Fibroblast of skin of abdomen (primary cell): ENCODE measurements around the gene RASA3.
A peak's percentile ranks its signal among the peaks of the same experiment; 100 is the strongest.

ENCODE experiments used
- DNase-seq: peaks from one replicate; pipeline ENCODE4 v3.0.0-alpha.2; 2013

Gene RASA3

DNA sequence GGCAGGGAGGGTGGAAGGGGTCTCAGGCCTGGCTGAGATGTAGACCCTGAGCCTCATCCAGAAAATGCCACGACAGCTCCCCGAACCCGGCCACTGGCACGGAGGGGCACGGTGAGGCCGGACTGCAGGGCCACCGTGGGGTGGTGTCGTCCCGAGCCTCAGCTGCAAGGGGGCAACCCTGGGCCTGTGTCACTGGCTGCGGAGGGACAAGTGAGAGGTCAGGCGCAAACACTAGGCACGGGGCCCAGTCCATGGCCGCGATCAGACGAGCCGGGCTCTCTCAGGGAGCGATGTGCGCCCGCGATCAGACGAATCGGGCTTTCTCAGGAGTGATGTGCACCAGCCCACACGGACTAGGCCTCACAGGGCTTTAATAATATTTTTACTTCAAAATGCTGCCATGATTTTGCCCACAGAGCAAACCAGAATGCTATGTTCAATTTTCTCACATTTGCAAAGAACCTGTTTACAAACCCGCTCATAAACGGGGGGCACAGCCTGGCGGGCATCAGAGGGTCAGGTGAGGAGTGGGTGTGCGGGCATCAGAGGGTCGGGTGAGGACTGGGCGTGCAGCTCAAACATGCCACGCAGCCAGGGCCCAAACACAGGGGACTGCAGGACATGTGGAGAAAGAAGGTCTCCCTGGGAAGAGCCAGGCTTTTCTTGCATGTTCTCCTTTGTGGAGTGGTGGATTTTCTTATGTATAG lies 115.9 kb downstream of the RASA3 start:
- no peak for DNase-seq

- DNase-seq, result no peak
Measured at GRCh38 chr13:114015969-114016295, 116.5 kb downstream of the RASA3 start.

DNA sequence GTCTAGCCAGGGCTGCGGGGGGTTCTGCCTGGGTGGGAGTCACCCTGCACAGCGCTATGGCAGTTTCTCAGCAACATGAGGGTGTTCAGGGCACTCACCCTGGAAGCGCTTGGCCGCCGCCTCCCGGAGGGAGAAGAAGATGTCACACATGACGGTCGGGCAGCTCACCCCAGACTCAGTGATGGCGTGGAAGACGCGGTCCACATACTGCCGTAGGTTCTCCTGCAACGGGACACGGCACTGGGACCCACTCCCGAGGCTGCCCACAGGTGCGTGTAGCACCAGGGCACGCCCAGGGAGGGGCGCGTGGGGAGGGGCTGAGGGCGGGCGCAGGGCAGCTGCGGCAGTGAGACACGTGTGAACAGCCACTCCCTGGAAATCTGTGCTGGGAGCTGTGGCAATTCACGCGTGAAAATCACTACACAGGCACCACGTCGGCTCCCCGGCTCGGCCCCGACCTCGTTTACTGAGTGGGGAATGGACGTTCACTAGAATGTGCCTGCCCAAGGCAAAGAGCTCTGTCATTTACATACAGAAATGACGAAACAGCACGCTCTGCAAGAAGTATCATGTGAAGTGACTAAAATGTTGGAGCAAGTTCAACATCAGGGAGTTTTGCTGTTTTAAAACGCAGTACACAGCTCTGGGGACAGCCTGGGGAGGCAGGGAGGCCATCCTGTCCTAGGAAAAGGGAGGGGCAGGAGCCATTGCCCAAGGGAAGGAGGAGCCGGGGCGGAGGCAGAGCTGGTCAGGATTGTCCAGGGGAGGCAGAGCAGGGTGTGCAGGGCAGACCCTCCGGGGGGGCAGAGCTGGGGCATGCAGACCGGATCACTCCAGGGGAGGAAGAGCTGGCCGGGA lies 117.1 kb downstream of the RASA3 start:
- no peak for DNase-seq

DNA sequence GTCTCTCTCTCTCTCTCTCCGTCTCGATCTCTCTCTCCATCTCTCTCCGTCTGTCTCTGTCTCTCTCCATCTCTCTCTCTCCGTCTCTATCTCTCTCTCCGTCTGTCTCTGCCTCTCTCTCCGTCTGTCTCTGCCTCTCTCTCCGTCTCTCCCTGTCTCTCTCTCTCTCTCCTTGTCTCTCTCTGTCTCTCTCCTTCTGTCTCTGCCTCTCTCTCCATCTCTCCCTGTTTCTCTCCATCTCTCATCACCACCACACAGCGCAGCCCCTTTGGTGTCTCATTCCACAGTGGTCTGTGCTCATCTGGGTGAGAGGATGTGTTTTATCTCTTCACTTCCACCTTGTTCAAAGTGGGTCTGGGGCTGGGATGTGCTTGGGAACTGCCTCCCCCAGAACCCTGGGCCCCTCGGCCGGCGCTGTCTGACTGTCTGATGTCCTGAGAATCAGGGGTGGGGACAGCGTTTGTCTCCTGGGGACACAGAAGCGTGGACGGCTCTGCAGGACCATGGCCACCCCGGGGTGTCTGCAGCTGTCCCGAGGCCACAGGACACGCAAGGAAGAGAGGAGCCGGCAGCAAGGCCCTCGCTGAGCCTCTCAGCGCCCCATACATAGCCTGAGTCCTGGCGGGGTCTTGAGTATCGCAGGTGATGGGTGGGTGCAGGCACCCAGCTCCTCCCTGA lies 118.3 kb downstream of the RASA3 start:
- no peak for DNase-seq

GRCh38 chr13:114013336-114013735 lies 119.1 kb downstream of the RASA3 start:
- no peak for DNase-seq

GRCh38 chr13:114012921-114013320 lies 119.5 kb downstream of the RASA3 start:
- DNase-seq, result no peak

DNA sequence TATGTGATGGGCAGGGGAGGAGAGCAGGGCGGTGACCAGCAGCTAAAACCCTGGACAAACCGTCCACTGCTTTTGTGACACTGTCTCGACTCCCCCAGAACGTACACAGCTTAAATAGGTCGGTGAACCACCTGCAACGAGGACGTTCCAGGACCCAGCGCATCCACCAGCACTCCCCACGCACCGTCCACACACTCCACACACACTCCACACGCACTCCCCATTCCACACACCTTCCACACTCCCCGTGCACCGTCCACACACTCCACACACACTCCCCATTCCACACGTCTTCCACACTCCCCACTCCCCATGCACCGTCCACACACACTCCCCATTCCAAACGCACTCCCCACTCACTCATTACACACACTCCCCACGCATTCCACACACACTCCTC lies 120.3 kb downstream of the RASA3 start:
- DNase-seq, result no peak

GRCh38 chr13:114011226-114011625 lies 121.2 kb downstream of the RASA3 start:
- no peak for DNase-seq

DNA sequence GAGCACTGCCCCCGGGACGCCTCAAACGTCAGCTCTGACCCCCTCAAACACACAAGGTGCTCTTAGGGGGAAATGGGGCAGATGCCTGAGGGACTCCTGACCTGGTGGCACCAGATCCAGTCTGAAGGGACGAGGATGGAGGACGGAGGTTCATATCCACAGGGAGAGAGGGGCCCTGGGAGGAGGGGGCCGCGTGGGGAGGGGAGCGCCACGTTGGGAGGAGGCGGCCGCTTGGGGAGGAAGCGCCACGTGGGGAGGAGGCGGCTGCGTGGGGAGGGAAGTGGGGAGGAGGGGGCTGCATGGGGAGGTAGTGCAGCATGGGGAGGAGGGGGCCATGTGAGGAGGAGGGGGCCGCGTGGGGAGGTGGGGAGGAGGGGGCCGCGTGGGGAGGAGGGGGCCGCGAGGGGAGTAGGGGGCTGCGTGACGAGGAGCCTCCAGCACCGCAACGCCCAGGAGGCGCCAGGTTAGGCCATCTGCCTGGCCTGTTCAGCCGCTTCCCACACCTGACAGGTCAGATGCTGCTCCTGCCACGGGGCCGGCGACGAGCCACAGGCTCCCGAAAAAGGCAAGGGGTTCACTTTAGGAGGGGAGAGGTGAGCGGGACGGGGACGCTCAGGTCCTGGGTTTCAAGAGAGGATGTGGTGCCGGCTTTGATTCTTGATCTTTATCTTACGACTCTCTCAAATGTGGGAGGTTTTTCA lies 121.9 kb downstream of the RASA3 start:
- DNase-seq, result no peak

DNA sequence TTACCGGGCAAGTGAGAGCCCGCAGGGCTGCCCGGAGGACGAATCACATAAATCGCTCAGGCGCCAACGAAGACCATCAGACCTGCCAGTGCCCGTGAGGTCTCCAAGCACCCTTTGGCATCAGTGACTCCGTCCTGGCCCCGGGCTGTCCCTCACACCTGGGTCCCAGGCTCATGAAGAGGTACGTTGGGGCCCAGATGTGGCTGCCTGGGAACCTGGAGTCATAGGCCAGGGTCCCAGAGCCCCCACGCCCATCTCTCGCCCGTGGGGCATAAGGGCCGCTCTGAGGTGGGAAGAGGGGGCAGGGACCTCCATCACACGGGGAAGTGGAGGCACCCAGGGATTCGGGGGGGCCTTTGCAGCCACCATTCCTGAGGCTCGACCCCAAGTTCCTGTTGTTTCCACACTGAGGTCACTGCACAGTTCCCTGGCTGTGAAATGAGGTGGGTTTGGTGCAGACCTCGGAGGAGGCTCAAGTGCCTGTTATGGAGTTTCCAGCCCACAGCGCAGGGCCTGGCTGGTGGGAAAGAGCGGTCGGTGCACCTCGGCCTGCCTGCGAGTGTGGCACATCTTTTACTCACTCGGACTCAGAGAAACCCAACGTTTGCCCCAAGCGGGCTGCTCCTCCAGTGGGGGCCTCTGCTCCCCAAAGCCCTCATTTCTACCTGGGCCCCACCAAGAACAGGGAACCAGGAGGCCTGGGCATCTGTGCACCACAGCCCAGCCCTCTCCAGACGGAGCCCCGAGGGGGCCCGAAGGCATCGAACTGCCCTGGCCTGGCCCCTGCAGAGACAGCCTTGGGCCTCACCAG lies 122.6 kb downstream of the RASA3 start:
- no peak for DNase-seq

DNA sequence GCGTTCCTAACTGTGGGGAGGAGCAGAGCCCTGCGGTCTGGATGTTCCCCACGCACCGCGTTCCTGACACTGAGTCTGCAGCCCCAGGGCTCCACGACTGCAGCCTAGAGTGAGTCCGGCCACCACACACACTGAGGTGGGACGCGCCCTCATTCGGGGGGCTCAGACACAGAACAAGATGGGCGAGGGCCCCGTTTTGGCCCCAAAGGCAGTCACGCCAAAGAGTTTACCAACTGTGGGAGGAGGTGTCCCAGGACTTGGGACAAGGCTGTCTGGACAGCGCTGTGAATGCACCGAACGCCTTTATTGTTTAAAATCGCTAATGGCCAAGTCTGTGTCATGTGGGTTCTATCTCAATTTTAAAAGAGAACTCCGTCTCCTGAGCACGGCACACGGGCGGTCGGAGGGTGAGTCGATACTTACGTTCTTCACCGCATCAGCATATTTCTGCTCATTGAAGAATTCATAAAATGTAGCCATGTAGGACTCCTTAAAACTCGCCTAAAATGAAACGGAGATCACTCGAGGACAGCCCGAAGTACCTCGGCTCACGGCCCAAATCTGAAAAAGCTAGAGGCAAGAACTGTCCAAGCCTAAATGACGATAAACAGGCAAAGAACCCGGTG lies 123.3 kb downstream of the RASA3 start:
- no peak for DNase-seq

DNA sequence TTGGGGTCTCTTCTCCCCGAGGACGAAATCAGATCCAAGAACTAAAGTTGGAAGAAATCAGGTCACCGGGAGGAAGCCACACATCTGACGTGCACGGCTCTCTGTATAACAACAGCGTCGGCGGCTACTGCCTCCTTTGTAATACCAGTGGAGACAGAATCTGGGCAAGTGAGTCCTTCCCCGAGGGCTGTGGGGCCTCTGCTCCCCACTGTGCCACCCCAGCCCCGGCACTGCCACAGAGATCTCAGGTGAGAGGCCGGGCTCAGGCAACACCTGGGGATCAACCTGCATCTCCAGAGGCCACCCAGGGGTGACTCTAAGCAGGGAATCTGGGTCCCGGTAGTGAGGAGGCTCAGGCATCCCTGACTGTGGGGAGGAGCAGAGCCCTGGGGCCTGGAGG lies 124.9 kb downstream of the RASA3 start:
- no peak for DNase-seq

DNA sequence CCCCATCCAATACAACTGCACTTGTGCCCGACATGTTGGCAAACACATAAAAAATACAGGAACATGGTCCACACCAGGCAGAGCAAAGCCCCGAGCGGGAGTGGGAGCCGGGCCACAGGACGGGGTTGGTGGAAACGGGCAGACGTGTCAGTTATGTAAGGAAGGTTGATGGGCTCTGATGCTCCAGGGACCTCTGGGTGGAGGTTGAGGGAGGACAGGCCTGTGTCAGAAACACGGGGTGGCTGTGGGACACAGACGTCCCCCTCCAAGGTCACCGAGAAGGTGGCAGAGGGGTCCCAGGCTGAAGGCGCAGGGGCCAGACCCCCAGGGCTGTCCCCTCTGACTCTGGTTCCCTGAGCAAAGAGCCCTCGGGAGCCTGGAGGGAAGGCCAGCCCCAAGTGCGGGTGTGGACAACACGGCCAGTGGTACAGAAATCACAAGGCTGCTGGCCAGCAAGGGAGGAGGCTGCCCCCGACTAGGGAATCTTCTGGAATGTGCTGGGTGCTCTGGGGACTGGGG lies 127.2 kb downstream of the RASA3 start:
- DNase-seq, result no peak

DNA sequence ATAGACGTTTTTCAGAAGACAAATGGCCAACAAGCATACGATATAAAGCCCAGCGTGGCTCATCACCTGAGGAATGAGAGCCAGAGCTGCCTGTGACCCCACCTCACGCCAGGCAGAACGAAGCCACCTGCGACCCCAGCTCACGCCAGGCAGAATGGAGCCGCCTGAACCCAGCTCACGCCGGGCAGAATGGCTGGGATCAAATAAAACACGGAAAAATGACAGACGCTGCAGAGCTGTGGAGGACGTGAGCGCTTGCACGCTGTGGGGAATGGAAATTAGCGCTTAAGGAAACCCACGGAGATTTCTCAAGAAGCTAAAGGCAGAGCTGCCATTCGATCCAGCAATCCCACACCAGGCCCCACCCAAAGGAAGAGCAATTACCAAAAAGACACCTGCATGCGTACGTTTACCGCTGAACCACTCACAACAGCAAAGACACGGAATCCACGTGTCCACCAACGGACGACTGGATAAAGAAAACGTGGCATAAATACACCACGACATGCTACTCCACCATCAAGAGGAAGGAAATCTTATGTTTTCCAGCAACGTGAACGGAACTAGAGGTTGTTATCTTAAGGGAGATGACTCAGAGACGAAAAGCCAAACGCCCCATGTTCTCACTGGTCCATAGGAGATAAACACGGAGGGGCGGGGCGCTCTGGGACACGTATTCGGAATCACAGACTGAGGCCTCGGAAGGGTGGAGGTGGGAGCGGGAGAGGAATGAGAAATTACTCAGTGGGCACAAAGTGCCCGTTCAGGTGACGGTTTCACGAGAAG lies 127.8 kb downstream of the RASA3 start:
- DNase-seq, result no peak

- no peak for DNase-seq
Measured at GRCh38 chr13:114002771-114003321, 129.6 kb downstream of the RASA3 start.

- peak; percentile 16 for DNase-seq
Measured at GRCh38 chr13:114002009-114002544, 130.3 kb downstream of the RASA3 start.

DNA sequence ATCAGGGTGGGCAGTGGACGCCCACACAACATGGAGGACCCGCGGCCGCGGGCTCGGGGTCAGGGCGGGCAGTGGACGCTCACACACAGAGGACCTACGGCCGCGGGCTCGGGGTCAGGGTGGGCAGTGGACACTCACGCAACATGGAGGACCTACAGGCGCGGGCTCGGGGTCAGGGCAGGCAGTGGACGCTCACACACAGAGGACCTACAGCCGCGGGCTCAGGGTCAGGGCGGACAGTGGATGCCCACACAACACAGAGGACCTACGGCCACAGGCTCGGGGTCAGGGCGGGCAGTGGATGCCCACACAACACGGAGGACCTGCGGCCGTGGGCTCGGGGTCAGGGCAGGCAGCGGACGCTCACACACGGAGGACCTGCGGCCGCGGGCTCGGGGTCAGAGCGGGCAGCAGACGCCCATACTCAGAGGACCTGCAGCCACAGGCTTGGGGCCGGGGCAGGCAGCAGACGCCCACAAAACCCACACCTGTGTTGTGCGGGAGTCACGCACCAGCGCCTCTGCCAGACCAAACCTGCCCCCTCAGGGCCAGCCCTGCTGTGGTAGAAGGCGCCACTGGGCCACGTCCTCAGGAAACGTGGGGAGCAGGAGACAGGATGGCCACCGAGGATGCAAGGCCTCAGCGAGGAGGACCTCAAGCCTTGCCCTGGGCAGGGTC lies 131.0 kb downstream of the RASA3 start:
- no peak for DNase-seq

DNA sequence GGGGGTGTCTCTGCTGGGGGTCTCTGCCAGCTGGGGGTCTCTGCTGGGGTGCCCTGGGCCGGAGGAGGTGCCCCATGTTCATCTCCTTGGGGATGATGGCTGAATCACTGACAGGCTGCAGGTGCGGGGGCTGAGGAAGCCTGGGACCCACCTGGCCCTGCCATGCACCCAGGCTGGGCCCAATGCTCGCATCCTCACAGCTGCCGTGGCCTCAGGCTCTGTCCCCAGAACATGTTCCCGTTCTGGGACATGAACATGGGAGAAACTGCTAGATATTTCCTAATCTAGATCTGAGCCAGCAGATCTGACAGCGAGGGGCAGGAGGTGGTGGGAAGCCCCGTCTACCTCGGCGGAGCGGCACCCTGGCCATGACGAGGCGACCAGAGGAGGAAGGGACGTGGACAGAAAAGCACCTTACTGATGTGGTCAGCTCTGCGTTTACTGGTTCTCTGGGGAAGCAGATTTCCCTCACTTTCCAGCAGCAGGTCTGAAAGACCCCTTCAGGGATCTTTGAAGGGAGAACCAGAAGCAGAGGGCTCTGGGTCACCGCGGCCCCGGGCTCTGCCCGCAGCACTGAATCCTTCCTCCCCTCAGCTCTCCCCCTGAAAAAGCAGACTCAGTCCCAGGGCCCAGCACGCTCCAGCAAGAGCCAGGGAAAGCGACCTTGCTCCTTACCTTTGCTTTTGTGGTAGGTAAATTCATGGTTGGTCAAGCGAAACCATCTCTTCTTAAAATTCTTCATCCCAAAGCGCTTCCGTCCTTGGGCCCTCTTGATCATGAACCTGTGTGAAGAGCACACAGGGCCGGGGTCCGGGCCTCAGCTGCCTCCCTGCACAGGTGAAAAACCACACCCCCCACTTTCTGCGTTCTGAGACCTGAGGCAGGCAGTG lies 132.0 kb downstream of the RASA3 start:
- DNase-seq, result no peak

DNA sequence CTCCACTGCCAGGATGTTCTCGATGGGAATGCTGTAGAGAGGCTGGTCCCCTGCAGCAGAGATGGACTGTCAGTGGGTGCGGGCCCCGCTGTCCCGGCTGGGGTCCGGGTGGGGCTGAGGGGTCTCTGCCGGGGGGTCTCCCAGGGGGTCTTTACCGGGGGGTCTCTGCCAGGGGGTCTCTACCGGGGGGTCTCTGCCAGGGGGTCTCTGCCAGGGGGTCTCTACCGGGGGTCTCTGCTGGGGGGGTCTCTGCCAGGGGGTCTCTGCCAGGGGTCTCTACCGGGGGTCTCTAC lies 132.9 kb downstream of the RASA3 start:
- no peak for DNase-seq
